ENCODE data around the gene CNST.

CNST gene

GRCh38 chr1:246573491-246573890, 7.2 kb downstream of the CNST start:
- H3K4me3 ChIP-seq (ENCODE audit: low read depth, low read length), result no peak overlapping the region
- in situ Hi-C loops (cut with HindIII; ENCODE audit: low sequenced_read_pairs), result no loop called here
- no peak for DNase-seq (ENCODE audit: low read depth, low spot score)
- no peak for TF ChIP-seq CTCF (IDR thresholded peaks at IDR 0.05; ENCODE audit: low read depth, low read length)

- no peak overlapping the region for H3K4me3 ChIP-seq (ENCODE audit: low read depth, low read length)
- TF ChIP-seq CTCF (IDR thresholded peaks at IDR 0.05; ENCODE audit: low read depth, low read length), result no peak
- DNase-seq (ENCODE audit: low read depth, low spot score), result no peak
- in situ Hi-C loops (cut with HindIII; ENCODE audit: low sequenced_read_pairs), result no loop called here
Observed at GRCh38 chr1:246576709-246577032, 10.4 kb downstream of the CNST start.

- no peak overlapping the region for H3K4me3 ChIP-seq (ENCODE audit: low read depth, low read length)
- DNase-seq (ENCODE audit: low read depth, low spot score), result no peak
- TF ChIP-seq CTCF (IDR thresholded peaks at IDR 0.05; ENCODE audit: low read depth, low read length), result no peak
- in situ Hi-C loops (cut with HindIII; ENCODE audit: low sequenced_read_pairs), result no loop called here
Observed at GRCh38 chr1:246577082-246577719, 10.9 kb downstream of the CNST start.

GRCh38 chr1:246577720-246578106, 11.5 kb downstream of the CNST start:
- DNase-seq (ENCODE audit: low read depth, low spot score), result no peak
- no peak for TF ChIP-seq CTCF (IDR thresholded peaks at IDR 0.05; ENCODE audit: low read depth, low read length)
- in situ Hi-C loops (cut with HindIII; ENCODE audit: low sequenced_read_pairs), result no loop called here
- H3K4me3 ChIP-seq (ENCODE audit: low read depth, low read length), result no peak overlapping the region

- TF ChIP-seq CTCF (IDR thresholded peaks at IDR 0.05; ENCODE audit: low read depth, low read length), result no peak
- in situ Hi-C loops (cut with HindIII; ENCODE audit: low sequenced_read_pairs), result no loop called here
- no peak overlapping the region for H3K4me3 ChIP-seq (ENCODE audit: low read depth, low read length)
- DNase-seq (ENCODE audit: low read depth, low spot score), result no peak
Observed at GRCh38 chr1:246579818-246580217, 13.6 kb downstream of the CNST start.

GRCh38 chr1:246580497-246581370, 14.5 kb downstream of the CNST start:
- TF ChIP-seq CTCF (IDR thresholded peaks at IDR 0.05; ENCODE audit: low read depth, low read length), result no peak
- no peak for DNase-seq (ENCODE audit: low read depth, low spot score)
- H3K4me3 ChIP-seq (ENCODE audit: low read depth, low read length), result no peak overlapping the region
- in situ Hi-C loops (cut with HindIII; ENCODE audit: low sequenced_read_pairs), result no loop called here

Data from astrocyte of the spinal cord (primary cell).